Neural cell (in vitro differentiated cells): Measurements from ENCODE around the gene LTBP1. TPM values are rescaled to one million over a fixed set of nuclear protein-coding genes. Genes with fewer than 3 reads are reported as not detected.

Experiments
- H2AFZ ChIP-seq: fragments of 200-600, 300-800 bp; sonication (generic), shearing (Covaris generic); 2 replicates; pipeline ENCODE4 v1.6.0; 2014; ENCODE audit warnings: low read depth, mild to moderate bottlenecking, antibody characterized with exemption, low read length, moderate library complexity
- H3F3A ChIP-seq: fragments of 200-600 bp; shearing (Covaris generic); 2 replicates; pipeline ENCODE4 v1.6.1; 2016; ENCODE audit warnings: mild to moderate bottlenecking, moderate library complexity, mixed read lengths, antibody characterized with exemption, low read length; ENCODE audit not compliant: insufficient read depth, poor library complexity, severe bottlenecking
- H3K27ac ChIP-seq: fragments of 200-600, 300-800 bp; sonication (generic), shearing (Covaris generic); 2 replicates; pipeline ENCODE4 v1.5.1; 2014; ENCODE audit warnings: mild to moderate bottlenecking, low read length, moderate library complexity
- H3K27me3 ChIP-seq: fragments of 300-800, 200-600 bp; sonication (generic), shearing (Covaris generic); 2 replicates; pipeline ENCODE4 v1.6.0; 2014; ENCODE audit warnings: mild to moderate bottlenecking, low read depth, low read length, moderate library complexity; ENCODE audit not compliant: insufficient read depth
- H3K36me3 ChIP-seq: fragments of 300-800, 200-600 bp; sonication (generic), shearing (Covaris generic); 2 replicates; pipeline ENCODE4 v1.5.1; 2014; ENCODE audit warnings: mild to moderate bottlenecking, antibody characterized with exemption, low read length, moderate library complexity; ENCODE audit not compliant: insufficient read depth
- H3K4me2 ChIP-seq: fragments of 300-800, 200-600 bp; sonication (generic), shearing (Covaris generic); 2 replicates; pipeline ENCODE4 v1.6.0; 2014; ENCODE audit warnings: mild to moderate bottlenecking, low read length
- H3K4me3 ChIP-seq: fragments of 300-800, 200-600 bp; sonication (generic), shearing (Covaris generic); 2 replicates; pipeline ENCODE4 v1.5.1; 2014; ENCODE audit warnings: mild to moderate bottlenecking, low read length, moderate library complexity
- H3K79me2 ChIP-seq: fragments of 200-600 bp; shearing (Covaris generic); replicated peaks from 2 replicates; pipeline ENCODE4 v1.6.0; 2014; ENCODE audit warnings: mild to moderate bottlenecking, low read length, moderate library complexity; ENCODE audit not compliant: insufficient read depth
- H3K9ac ChIP-seq: fragments of 300-800, 200-600 bp; sonication (generic), shearing (Covaris generic); 2 replicates; pipeline ENCODE4 v1.6.1; 2016; ENCODE audit warnings: mild to moderate bottlenecking, low read length, mixed read lengths
- H3K9me2 ChIP-seq: fragments of 200-600 bp; shearing (Covaris generic); 2 replicates; pipeline ENCODE4 v1.6.1; 2016; ENCODE audit warnings: mild to moderate bottlenecking, low read length, mixed read lengths; ENCODE audit not compliant: insufficient read depth
- H3K9me3 ChIP-seq: fragments of 200-600, 300-800 bp; sonication (generic), shearing (Covaris generic); 2 replicates; pipeline ENCODE4 v1.6.1; 2016; ENCODE audit warnings: mild to moderate bottlenecking, mixed run types, low read length, moderate library complexity, mixed read lengths
- H4K20me1 ChIP-seq: fragments of 200-600 bp; shearing (Covaris generic); 2 replicates; pipeline ENCODE4 v1.6.1; 2016; ENCODE audit warnings: mild to moderate bottlenecking, mixed run types; ENCODE audit not compliant: insufficient read depth
- EZH2 ChIP-seq: fragments of 200-600, 300-800 bp; shearing (Covaris generic), sonication (generic); IDR thresholded peaks from 2 replicates; pipeline ENCODE4 v1.6.1; 2014; ENCODE audit warnings: antibody characterized with exemption, low read length, borderline replicate concordance, mild to moderate bottlenecking; ENCODE audit not compliant: insufficient read depth, poor library complexity, severe bottlenecking
- MXI1 ChIP-seq: fragments of 450-650 bp; conservative IDR thresholded peaks from 2 replicates; pipeline ENCODE4 v1.6.1; 2014; ENCODE audit warnings: antibody characterized with exemption, mild to moderate bottlenecking; ENCODE audit not compliant: poor library complexity, severe bottlenecking
- POLR2AphosphoS5 ChIP-seq: IDR thresholded peaks from 2 replicates; pipeline ENCODE4 v1.6.1; 2012
- RAD21 ChIP-seq: fragments of 450-650 bp; conservative IDR thresholded peaks from 2 replicates; pipeline ENCODE4 v1.6.1; 2014; ENCODE audit warnings: antibody characterized with exemption, mild to moderate bottlenecking, moderate library complexity
- SMC3 ChIP-seq: fragments of 450-650 bp; conservative IDR thresholded peaks from 2 replicates; pipeline ENCODE4 v1.6.1; 2014; ENCODE audit warnings: antibody characterized with exemption, mild to moderate bottlenecking, moderate library complexity; ENCODE audit not compliant: poor library complexity
- TAF1 ChIP-seq: IDR thresholded peaks from 2 replicates; pipeline ENCODE4 v1.6.1; 2012; ENCODE audit warnings: low read depth
- polyA plus RNA-seq: library from polyadenylated mRNA; depleted of rRNA; stranded (reverse); fragments of >200 nt; gene quantifications from 2 replicates; pipeline ENCODE4 v1.2.3, GENCODE V29; 2014
- TF ChIP-seq, protein P1 (sequence below): fragments of 450-650 bp; IDR thresholded peaks from 2 replicates; pipeline ENCODE4 v1.5.1; 2014; ENCODE audit warnings: antibody characterized with exemption, mild to moderate bottlenecking, moderate library complexity; ENCODE audit not compliant: poor library complexity, severe bottlenecking
- TF ChIP-seq, protein P2 (sequence below): IDR thresholded peaks from 2 replicates; pipeline ENCODE4 v1.6.1; 2012; ENCODE audit warnings: borderline replicate concordance

Gene LTBP1
- polyA plus RNA-seq, 1 donor from 2014 or later, result 1.8 TPM

DNA sequence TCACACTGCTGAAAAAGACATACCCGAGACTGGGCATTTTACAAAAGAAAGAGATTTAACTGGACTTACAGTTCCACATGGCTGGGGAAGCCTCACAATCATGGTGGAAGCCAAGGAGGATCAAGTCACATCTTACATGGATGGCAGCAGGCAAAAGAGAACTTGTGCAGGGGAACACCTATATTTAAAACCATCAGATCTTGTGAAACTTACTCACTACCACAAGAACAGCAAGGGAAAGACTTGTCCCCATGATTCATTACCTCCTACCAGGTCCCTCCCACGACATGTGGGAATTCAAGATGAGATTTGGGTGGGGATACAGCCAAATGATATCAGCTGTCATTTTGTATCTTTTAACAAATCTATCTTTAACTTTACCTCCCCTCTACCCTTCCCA, 278.6 kb downstream of the LTBP1 start:
- Histone ChIP-seq H3F3A (no peaks in the 10 kb centered on the region), H3K4me3 (no peak overlapping the region), H3K36me3 (no peaks in the 10 kb centered on the region), H3K9me3 (no peaks in the 10 kb centered on the region), H3K4me2 (no peak overlapping the region), H3K9ac (no peak overlapping the region), H2AFZ (no peak overlapping the region), H3K9me2 (no peaks in the 10 kb centered on the region), H4K20me1 (no peaks in the 10 kb centered on the region), H3K27me3 (no peaks in the 10 kb centered on the region), H3K79me2 (no peaks in the 10 kb centered on the region), H3K27ac (no peak overlapping the region)
- TF ChIP-seq TAF1 (no peak), SMC3 (no peak), POLR2AphosphoS5 (no peak), EZH2 (no peak)
- TF ChIP-seq, protein P1, sequence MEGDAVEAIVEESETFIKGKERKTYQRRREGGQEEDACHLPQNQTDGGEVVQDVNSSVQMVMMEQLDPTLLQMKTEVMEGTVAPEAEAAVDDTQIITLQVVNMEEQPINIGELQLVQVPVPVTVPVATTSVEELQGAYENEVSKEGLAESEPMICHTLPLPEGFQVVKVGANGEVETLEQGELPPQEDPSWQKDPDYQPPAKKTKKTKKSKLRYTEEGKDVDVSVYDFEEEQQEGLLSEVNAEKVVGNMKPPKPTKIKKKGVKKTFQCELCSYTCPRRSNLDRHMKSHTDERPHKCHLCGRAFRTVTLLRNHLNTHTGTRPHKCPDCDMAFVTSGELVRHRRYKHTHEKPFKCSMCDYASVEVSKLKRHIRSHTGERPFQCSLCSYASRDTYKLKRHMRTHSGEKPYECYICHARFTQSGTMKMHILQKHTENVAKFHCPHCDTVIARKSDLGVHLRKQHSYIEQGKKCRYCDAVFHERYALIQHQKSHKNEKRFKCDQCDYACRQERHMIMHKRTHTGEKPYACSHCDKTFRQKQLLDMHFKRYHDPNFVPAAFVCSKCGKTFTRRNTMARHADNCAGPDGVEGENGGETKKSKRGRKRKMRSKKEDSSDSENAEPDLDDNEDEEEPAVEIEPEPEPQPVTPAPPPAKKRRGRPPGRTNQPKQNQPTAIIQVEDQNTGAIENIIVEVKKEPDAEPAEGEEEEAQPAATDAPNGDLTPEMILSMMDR, result no peak
- TF ChIP-seq, protein P2, sequence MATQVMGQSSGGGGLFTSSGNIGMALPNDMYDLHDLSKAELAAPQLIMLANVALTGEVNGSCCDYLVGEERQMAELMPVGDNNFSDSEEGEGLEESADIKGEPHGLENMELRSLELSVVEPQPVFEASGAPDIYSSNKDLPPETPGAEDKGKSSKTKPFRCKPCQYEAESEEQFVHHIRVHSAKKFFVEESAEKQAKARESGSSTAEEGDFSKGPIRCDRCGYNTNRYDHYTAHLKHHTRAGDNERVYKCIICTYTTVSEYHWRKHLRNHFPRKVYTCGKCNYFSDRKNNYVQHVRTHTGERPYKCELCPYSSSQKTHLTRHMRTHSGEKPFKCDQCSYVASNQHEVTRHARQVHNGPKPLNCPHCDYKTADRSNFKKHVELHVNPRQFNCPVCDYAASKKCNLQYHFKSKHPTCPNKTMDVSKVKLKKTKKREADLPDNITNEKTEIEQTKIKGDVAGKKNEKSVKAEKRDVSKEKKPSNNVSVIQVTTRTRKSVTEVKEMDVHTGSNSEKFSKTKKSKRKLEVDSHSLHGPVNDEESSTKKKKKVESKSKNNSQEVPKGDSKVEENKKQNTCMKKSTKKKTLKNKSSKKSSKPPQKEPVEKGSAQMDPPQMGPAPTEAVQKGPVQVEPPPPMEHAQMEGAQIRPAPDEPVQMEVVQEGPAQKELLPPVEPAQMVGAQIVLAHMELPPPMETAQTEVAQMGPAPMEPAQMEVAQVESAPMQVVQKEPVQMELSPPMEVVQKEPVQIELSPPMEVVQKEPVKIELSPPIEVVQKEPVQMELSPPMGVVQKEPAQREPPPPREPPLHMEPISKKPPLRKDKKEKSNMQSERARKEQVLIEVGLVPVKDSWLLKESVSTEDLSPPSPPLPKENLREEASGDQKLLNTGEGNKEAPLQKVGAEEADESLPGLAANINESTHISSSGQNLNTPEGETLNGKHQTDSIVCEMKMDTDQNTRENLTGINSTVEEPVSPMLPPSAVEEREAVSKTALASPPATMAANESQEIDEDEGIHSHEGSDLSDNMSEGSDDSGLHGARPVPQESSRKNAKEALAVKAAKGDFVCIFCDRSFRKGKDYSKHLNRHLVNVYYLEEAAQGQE, result no peak

DNA sequence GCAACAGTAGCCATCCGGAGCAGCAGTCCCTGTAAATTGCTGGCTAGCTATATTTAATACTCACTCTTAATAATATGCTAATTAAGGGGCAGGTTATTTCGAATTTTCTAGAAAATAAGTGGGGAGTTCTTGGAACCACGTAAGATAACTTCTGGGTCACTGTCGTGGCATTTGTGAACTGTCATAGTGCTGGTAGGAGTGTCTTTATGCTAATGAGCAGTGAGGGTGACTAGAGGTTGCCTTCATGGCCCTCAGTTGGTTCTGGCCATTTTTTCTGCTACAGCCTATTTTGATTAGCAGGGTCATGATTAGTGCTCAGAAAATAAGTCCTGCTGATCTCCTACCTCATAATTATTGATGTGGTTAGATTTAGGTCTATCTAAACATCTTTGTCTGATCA, 279.8 kb downstream of the LTBP1 start:
- H2AFZ ChIP-seq, result no peak overlapping the region
- H3K79me2 ChIP-seq, result no peaks in the 10 kb centered on the region
- H3K4me3 ChIP-seq, result no peak overlapping the region
- H3K36me3 ChIP-seq, result no peaks in the 10 kb centered on the region
- H3K27ac ChIP-seq, result no peak overlapping the region
- H3K4me2 ChIP-seq, result no peak overlapping the region
- no peaks in the 10 kb centered on the region for H3F3A ChIP-seq
- H4K20me1 ChIP-seq, result no peaks in the 10 kb centered on the region
- no peaks in the 10 kb centered on the region for H3K9me3 ChIP-seq
- no peaks in the 10 kb centered on the region for H3K27me3 ChIP-seq
- no peaks in the 10 kb centered on the region for H3K9me2 ChIP-seq
- TF ChIP-seq POLR2AphosphoS5, result no peak
- TF ChIP-seq, protein P1, result no peak
- TF ChIP-seq RAD21, result no peak
- TF ChIP-seq, protein P2, result no peak
- TF ChIP-seq MXI1, result no peak
- TF ChIP-seq EZH2, result no peak
- no peak for TF ChIP-seq TAF1
- no peak for TF ChIP-seq SMC3
- H3K9ac ChIP-seq, result no peak overlapping the region
